Endothelial cell of umbilical vein (primary cell): ENCODE data around the gene HMG20B. TPM values are rescaled to one million over a fixed set of nuclear protein-coding genes. Genes with fewer than 3 reads are reported as not detected.

ENCODE experiments used
- BruUV-seq: library from RNA; stranded (reverse); fragments of 400-500 nt; replicated peaks from 2 replicates; lab custom pipeline; 2021; lab: Mats Ljungman, UMichigan
- CTCF ChIA-PET: fragments of 300-600, 350-600 bp; sonication (Branson Sonifier 250); formaldehyde crosslinking; loops from one replicate; lab custom pipeline; 2021; ENCODE audit warnings: antibody characterized with exemption, inconsistent platforms; lab: Charles Lee
- POLR2A ChIA-PET: fragments of 300-600, 350-600 bp; sonication (Branson Sonifier 250); formaldehyde crosslinking; loops from one replicate; lab custom pipeline; 2021; ENCODE audit warnings: antibody characterized with exemption, inconsistent platforms; lab: Charles Lee
- DNase-seq: peaks from one replicate; pipeline ENCODE4 v3.0.0-alpha.2; 2011; ENCODE audit warnings: low read depth, low spot score
- FAIRE-seq: peaks from 2 replicates; lab custom pipeline; 2011; peaks lifted over from hg19 to GRCh38; lab: Jason Lieb, UNC
- H2AFZ ChIP-seq: 2 replicates; pipeline ENCODE4 v1.6.0; 2012; ENCODE audit warnings: low read depth, low read length, control low read depth, inconsistent platforms
- H3K27ac ChIP-seq: 2 replicates; pipeline ENCODE4 v1.5.1; 2011; ENCODE audit warnings: low read depth, mild to moderate bottlenecking, control low read depth, low read length, moderate library complexity; ENCODE audit not compliant: insufficient read depth
- H3K27me3 ChIP-seq, 2 experiments: 2 replicates each; pipeline versions ENCODE4 v1.6.0 to v1.6.1; 2011; ENCODE audit warnings: low read length in 2 of 2, mixed read lengths in 1 of 2; ENCODE audit not compliant: control insufficient read depth in 2 of 2, insufficient read depth in 2 of 2
- H3K36me3 ChIP-seq, 2 experiments: 2 replicates in 1 of 2; 3 replicates in 1 of 2; pipeline ENCODE4 v1.5.1; 2011; ENCODE audit warnings: low read length in 2 of 2, mild to moderate bottlenecking in 1 of 2, moderate library complexity in 1 of 2; ENCODE audit not compliant: control insufficient read depth in 2 of 2, insufficient read depth in 2 of 2; ENCODE audit errors: extremely low read depth in 1 of 2
- H3K4me1 ChIP-seq: 3 replicates; pipeline ENCODE4 v1.5.1; 2011; ENCODE audit warnings: mild to moderate bottlenecking, low read length; ENCODE audit not compliant: control insufficient read depth, insufficient read depth; ENCODE audit errors: extremely low read depth
- H3K4me2 ChIP-seq: 2 replicates; pipeline ENCODE4 v1.6.1; 2011; ENCODE audit warnings: low read length, control low read depth, mixed read lengths; ENCODE audit not compliant: insufficient read depth
- H3K4me3 ChIP-seq, 3 experiments: fragments of 200-600 bp in 1 of 3; sonication (generic), shearing (Covaris generic) in 1 of 3; replicated peaks in 1 of 3; 2 replicates each; pipeline ENCODE4 v1.5.1; 2011 to 2016; ENCODE audit warnings: control low read depth in 3 of 3, low read length in 3 of 3, mild to moderate bottlenecking in 2 of 3, inconsistent platforms in 1 of 3, low read depth in 1 of 3, moderate library complexity in 1 of 3; ENCODE audit not compliant: insufficient read depth in 1 of 3
- H3K79me2 ChIP-seq: 2 replicates; pipeline ENCODE4 v1.6.0; 2012; ENCODE audit warnings: low read length, inconsistent platforms; ENCODE audit not compliant: control insufficient read depth, insufficient read depth
- H3K9ac ChIP-seq: replicated peaks from 2 replicates; pipeline ENCODE3; 2011; ENCODE audit warnings: low read length, control low read depth; ENCODE audit not compliant: insufficient read depth; ENCODE audit errors: extremely low read depth
- H3K9me1 ChIP-seq: replicated peaks from 3 replicates; pipeline ENCODE4 v1.6.0; 2011; ENCODE audit warnings: mild to moderate bottlenecking, low read length; ENCODE audit not compliant: control insufficient read depth, insufficient read depth; ENCODE audit errors: extremely low read depth
- H3K9me3 ChIP-seq: replicated peaks from 2 replicates; pipeline ENCODE4 v1.5.1; 2012; ENCODE audit warnings: low read length, inconsistent platforms; ENCODE audit not compliant: control insufficient read depth, insufficient read depth
- H4K20me1 ChIP-seq: replicated peaks from 2 replicates; pipeline ENCODE3; 2011; ENCODE audit warnings: mild to moderate bottlenecking, low read length; ENCODE audit not compliant: control insufficient read depth, insufficient read depth; ENCODE audit errors: extremely low read depth
- CTCF ChIP-seq, 2 donors: IDR thresholded peaks; 1 replicate in 1 of 2; 2 replicates in 1 of 2; pipeline ENCODE4 v1.5.1; 2011; ENCODE audit warnings: low read length in 2 of 2, mild to moderate bottlenecking in 2 of 2, moderate library complexity in 2 of 2, control low read depth in 1 of 2, inconsistent platforms in 1 of 2, low read depth in 1 of 2; ENCODE audit not compliant: insufficient read depth in 1 of 2; ENCODE audit errors: extremely low read depth in 1 of 2
- GATA2 ChIP-seq: IDR thresholded peaks from 2 replicates; pipeline ENCODE4 v1.7.0; 2011; ENCODE audit warnings: low read depth, mild to moderate bottlenecking, moderate library complexity, mixed read lengths, low read length; ENCODE audit not compliant: insufficient read length, insufficient read depth
- dilution Hi-C: fragments of 300-500 bp; cut with MboI; formaldehyde crosslinking; loops from one replicate; pipeline ENCODE4 v1.15.0; 2019; ENCODE audit warnings: low sequenced_read_pairs; ENCODE audit not compliant: extremely low pct_ligation_motif_present
- intact Hi-C: fragments of 100-400 bp; cut with micrococcal nuclease; formaldehyde crosslinking; loops from one replicate; pipeline ENCODE4 v1.10.0; 2022
- polyA plus RNA-seq, 4 experiments: library from polyadenylated mRNA; depleted of rRNA in 3 of 4; stranded (reverse) in 3 of 4; unstranded in 1 of 4; fragments of >200 nt; gene quantifications; 2 replicates each; pipeline versions ENCODE4 v1.2.1 to v1.2.3, GENCODE V29; 2011 to 2012; ENCODE audit warnings: missing spikeins in 1 of 4
- total RNA-seq: library from RNA; stranded (reverse); gene quantifications from 2 replicates; pipeline ENCODE4 v1.2.3, GENCODE V29; 2021

Gene HMG20B
- total and polyA plus RNA-seq, 2 donors (not counting 3 experiments of a cell fraction or from before 2014, with no cell fraction given), result 53.2 to 98.2 TPM

GRCh38 chr19:3618144-3618810, 45.5 kb downstream of the HMG20B start:
- Histone ChIP-seq H3K27me3 (no peaks in the 10 kb centered on the region), H2AFZ (no peak overlapping the region), H3K27ac (no peak overlapping the region), H3K36me3 (peaks cover 0 to 23% of the 10 kb centered on the region in 2 experiments), H3K9ac (no peak overlapping the region), H3K4me2 (no peak overlapping the region), H4K20me1 (no peaks in the 10 kb centered on the region), H3K9me3 (no peaks in the 10 kb centered on the region), H3K9me1 (no peaks in the 10 kb centered on the region), H3K79me2 (no peaks in the 10 kb centered on the region), H3K4me1 (no peaks in the 10 kb centered on the region), H3K4me3 (no peak overlapping the region)
- ChIA-PET POLR2A (no interaction called here), CTCF (interaction anchor here (0.9 to 2.1 kb wide), 6 partner anchors 11 to 73 kb away, joined by 3 to 13 read pairs (median 6); partner anchors contain the start of genes GIPC3 and TBXA2R)
- intact Hi-C loops, result loop anchor here (1.0 kb wide), 2 partner anchors 32 to 73 kb away; no protein-coding TSS in a partner anchor
- FAIRE-seq (peak; percentile 46), DNase-seq (peak; percentile 38)
- dilution Hi-C loops, result no loop called here
- no TSS peak for BruUV-seq
- TF ChIP-seq CTCF (IDR thresholded peaks at IDR 0.05; ENCODE audit: extremely low read depth in 1 of 2, insufficient read depth in 1 of 2, low read depth in 1 of 2, low read length in 2 of 2), result peak; percentile 85 to 97
- TF ChIP-seq GATA2, result no peak
